Stimulated activated CD8-positive, alpha-beta memory T cell treated with anti-CD3 and anti-CD28 coated beads, Interleukin-15, amount 100 ng/mL, for 24 hours (primary cell): ENCODE measurements around the gene FAM47C.
"Not testable (repeated sequence)": the region's sequence is repeated elsewhere in the genome, so short reads cannot be mapped to it uniquely, and the experiment has no call there.

Experiments
- DNase-seq: peaks from one replicate; pipeline ENCODE4 v3.0.0-alpha.2; 2020; ENCODE audit warnings: low read depth

The FAM47C gene

DNA sequence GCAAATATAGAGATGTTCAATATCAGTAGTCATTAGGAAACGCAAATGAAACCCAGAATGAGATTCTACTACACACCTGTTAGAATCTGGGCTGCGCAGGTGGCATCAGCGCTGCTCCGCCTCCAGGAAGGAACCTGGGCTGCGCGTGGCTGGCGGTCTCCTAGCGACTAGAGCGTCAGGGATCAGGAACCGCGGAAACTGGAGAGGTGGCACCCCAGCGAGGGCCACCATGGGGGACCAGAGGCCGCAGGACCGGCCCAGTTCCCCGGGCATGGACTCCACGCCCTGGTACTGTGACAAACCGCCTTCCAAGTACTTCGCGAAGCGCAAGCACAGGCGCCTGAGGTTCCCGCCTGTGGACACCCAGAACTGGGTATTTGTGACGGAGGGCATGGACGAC is at the start of gene FAM47C:
TSS of gene FAM47C (plus strand) at position 185 of the 400 bp plus-strand sequence. CDS start at position 230, 45 bp downstream.
- DNase-seq, result not testable (repeated sequence)

DNA sequence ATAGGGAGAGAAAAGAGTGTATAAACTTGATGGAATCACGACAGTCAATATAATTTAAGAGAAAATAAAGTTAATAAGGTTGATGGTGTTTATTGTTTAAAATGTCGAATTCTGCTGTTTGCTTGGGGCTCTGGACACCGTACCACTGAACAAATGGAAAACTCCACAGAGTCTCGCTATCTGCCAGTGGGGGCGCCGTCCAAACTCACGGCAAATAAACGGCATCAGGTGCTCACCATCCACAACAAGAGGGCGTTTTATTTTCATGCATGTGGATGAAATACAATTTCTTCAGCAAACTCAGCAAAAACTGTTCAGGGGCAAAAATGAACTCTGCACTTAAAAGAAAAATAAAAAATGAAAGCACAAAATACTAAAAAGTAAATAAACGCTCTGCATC is 46.6 kb upstream of the FAM47C start:
- no peak for DNase-seq

DNA sequence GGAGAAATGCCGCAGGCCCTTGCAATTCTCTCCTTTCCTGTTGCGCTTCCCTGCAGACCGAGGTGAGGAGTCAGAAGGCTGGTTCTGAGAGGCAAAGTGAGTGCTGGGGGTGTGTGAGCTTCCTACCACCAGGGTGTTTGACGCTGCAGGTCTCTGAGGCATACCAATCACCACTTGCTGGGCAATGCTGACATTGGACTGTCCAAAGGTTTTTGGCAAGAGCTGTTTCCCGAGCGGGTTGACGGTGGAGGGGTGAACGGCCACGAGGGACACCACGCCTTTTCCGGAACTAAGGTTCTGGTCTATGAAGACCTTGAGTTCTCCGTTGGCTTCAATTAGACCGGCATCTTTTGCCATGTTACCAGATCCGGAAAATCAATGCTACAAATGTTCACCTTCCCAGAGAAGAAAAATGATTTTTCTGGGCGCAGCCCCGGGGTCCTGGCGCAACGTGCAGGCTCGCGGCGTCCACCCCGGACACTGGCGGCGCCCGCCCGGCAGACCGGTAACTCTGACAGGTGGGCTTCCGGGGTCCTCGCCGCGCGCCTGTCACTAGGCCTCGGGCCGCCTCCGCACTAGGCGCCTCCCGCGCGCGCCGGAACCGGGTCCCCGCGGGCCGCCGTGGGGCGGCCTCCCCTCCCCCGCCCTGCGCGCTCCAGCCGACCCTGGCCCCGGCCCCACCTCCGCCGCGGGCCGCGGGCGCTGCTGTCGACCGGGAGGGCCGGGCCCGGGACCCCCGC is 44.9 kb upstream of the FAM47C start:
- no peak for DNase-seq

DNA sequence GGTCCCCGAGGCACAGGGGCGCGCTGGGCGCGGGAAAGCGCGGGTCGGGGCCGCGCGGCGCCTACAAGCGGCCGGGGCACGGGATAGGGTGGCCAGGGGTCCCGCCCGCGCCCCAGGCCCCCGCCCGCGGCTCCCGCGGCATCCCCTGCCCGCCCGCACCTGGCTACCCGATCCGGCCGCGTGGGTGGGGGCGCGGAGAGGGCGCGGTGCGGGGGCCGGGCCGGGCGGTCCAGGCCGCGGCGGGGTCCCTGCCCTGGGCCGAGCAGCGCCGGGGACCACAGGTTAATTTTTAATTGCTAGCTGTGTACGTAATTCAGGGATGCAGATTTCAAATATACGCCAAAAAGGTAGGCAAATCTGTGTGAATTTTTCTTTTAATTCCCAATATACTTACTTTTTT is 44.3 kb upstream of the FAM47C start:
- DNase-seq, result no peak

DNA sequence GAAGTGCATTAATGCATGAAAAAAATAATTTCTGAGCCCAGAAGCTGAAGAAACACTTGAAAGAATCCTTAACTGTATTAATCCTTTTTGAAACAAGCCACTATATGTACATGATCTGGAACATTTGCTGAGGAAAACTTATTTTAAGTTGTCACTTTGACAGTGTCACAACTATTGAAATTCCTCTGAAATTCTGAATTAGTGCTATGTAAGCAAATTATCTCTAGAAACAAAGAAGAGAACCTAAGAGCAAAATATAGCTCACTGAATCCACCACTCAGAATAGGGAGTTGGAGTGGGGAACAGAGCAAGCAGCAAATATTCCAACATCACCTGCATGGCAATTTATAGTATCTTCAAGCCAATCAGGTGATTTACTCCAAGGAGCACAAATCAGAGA is 34.6 kb upstream of the FAM47C start:
- DNase-seq, result no peak

DNA sequence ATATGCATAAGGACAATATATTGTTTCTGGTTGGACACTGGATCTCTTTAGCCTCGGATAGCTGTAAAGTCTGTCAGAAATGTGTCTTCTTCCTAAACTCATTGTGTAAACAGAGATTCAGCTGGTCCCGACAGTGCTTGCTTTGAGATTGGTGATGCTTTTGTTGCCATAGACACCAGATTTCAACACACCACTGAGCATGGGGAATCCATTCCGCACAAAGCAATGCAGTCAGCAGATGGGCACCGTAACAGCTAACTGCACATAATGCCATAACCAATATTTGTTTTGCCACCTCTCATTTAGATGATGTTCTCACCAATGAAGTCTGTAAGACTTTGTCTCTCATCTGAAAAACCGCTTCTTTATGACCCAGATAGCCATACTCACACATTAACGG is 33.3 kb upstream of the FAM47C start:
- no peak for DNase-seq

DNA sequence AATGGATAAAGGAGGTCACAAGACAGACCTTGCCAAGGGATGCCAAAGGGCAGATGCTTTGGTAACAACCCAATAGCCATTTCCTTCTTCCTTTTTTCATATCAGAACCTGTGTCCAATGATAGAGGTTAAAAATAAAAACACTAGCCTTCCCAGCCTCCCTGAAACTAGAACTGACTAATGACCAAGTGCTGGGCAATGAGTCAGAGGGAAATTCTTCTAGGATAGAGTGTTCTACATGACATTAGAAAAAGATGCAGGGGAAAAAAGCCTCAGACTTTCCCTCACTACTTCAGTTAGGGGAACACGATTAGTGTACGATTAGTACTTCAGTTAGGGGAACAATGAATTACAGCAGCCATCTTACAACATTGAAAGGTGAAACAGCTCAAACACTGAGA is 29.3 kb upstream of the FAM47C start:
- DNase-seq, result no peak

DNA sequence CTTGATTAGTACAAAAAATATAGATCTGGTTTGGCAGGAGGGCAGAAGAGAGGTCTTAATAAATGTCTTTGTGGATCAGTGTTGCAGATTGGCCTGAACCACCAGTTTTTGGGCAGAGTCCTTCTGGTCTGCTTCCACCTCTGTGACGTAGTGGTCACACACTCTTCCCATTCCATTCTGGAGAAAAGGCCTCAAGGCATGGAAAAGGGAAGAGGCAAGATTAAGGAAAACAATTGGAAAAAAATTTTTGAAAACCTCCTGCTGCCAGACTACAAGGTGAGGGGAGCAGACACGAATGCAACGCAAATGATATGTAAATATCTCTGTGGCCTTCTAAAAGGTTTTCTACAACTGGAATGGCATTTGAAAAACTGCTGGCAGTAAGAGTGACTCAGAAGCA is 24.3 kb upstream of the FAM47C start:
- DNase-seq, result no peak

DNA sequence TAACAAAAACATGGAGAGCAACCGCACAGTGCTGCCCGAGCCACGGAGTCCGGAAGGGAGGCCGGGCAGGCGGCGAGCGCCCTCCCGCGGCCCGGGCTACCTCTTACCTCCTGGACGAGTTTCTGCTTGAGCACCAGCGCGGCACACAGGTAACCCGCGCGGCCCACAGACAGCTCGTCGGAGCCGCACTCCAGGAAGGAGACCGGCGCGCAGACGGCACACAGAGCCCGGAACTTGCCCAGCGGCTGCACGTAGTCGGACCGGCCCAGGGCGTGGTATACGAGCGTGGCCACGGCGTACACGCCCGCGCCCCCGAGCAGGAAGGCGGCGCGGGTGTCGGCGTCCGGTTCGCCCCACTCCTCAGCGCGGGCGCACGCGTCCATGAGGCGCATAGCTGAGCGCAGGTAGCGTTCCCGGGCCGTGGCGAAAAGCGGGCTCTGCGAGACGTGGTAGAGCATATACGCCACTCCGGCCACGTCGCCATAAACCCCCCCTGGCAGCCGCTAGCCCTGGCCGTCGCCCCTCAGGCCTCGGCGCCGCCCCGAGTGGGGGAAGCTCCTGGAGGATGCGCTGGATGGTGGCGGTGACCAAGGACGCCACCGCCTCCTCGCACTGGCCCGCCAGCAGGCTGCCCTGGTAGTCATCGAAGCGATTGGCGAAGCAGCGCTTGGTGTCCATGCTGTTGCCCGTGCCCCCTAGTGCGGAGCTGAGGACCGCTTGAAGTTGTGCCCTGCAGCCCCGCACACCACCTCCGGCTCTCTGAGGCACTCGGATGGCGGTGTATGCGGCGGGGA is 22.6 kb upstream of the FAM47C start:
- not testable (repeated sequence) for DNase-seq

DNA sequence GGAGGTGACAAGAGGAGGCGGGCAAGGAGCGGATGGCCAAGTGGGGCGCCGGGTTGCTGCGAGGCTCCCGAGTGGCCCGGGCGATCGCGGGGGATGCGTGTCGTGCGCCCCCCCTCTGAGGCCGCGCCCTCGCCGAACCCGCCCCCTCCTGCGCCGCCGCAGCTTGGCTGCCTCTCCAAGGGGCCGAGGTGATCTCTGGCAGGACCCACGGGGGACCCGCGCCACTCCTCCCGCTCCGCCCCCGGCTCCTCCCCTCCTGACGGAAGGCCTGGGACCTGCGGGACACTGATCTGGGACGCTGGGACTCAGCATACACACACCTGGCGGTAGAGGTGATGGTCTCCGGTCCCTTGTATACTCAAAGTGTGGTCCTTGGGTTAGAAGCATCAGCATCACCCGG is 21.9 kb upstream of the FAM47C start:
- DNase-seq, result no peak

DNA sequence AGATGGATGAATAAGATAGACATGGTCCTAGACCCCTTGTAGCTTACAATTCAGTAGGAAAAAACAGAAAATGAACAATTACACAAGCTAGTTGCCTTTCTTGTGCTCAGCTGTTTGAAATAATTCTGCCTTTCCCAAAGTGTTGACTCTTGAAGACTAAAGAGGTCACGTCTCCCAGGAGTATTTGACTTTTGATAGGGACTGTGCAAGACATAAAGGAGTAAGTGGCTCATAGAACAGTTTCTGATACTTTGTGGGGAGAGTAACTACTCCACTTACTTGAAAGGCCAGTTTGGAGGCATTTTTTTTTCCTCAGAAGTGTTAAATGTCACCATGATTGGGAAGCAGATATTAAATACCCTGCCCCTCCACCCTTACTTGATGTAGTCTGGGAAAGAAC is 21.0 kb upstream of the FAM47C start:
- DNase-seq, result not testable (repeated sequence)

DNA sequence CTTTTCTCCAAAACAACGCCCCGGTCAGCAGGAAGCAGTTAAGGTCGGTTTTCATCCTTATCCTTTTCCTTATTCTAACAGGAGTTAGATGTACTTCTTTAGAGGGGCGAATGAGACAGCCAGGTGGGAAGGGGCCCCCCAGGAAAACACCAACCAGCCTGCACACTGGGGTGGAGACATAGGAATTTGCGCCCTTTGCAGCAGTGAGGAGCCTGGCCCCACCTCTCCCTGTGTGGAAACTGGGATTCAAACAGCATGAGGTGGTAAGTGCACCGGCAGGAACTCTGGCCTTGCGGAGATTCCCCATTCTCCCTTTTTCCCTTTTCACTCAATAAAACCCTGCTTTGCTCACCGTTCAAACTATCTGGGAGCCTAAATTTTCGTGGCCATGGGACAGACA is 8.0 kb upstream of the FAM47C start:
- no peak for DNase-seq

DNA sequence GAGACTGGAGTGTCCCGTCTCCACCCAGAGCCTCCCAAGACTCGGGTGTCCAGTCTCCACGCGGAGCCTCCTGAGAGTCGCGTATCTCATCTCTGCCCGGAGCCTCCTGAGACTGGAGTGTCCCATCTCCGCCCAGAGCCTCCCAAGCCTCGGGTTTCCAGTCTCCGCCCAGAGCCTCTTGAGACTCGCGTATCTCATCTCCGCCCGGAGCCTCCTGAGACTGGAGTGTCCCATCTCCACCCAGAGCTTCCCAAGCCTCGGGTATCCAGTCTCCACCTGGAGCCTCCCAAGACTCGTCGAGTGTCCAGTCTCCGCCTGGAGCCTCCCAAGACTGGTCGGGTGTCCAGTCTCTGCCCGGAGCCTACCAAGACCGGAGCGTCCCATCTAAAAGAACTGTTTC is 2.3 kb downstream of the FAM47C start:
- DNase-seq, result no peak

DNA sequence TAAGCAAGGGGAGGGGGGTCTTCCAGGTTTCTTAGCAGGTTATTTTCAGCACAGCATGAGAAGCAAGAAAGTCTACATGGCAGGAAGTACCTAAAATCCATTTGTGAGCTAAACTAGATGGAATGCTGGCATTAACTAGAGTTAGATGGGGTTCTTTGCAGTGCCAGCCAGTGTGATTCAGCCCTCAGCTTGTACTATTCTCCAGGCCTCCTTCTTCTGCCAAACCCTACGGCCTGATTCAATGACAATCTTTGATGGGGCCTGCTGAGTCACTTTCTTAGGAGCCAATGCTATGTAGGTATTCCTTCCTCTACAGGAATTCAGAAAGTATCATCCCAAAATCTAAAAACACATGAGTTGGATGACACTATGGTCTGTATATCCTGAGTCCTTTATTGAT is 26.1 kb downstream of the FAM47C start:
- DNase-seq, result not testable (repeated sequence)

DNA sequence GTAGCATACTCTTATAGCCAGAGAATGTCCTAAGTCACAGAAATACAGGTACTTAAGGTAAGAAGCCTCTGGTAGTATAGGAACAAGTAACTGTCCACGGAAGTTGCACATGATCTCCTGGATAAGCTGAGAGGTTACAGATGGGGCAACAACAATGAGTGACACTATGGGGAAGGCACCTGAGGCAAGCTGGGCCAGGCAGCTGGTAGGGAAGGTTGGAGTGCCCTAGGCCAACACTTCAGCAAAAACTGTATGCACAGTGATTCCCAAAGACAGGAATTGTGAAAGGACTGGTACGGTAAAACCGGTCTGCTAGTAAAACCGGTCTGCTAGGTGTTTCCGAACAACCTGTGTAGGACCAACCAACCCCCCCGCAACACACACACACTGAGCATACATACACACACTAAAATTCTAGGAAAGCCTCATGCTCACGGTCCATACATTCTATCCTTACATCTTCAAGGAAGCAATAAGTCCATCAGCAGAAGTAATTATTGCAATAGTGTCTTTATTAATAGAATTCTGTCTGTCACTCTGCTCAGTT is 28.6 kb downstream of the FAM47C start:
- DNase-seq, result not testable (repeated sequence)

DNA sequence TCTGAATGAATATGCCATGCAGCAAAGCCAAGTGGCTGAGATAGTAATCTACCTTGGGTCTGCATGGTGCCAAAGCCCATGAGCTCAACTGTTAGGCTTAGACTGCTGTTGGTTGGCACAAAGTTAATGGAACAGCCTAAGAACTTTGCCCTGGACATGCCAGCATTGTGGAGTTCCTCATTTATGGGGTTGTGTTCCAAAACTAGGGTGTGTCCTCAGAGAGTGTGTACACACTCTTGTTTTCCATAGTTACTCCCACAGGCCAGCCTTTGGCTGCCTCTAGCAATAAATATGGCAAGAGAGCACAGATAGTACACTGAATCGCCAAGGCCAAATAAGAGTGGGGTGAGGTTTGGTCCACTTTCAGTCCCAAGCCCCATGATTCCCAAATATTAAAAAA is 30.6 kb downstream of the FAM47C start:
- not testable (repeated sequence) for DNase-seq

DNA sequence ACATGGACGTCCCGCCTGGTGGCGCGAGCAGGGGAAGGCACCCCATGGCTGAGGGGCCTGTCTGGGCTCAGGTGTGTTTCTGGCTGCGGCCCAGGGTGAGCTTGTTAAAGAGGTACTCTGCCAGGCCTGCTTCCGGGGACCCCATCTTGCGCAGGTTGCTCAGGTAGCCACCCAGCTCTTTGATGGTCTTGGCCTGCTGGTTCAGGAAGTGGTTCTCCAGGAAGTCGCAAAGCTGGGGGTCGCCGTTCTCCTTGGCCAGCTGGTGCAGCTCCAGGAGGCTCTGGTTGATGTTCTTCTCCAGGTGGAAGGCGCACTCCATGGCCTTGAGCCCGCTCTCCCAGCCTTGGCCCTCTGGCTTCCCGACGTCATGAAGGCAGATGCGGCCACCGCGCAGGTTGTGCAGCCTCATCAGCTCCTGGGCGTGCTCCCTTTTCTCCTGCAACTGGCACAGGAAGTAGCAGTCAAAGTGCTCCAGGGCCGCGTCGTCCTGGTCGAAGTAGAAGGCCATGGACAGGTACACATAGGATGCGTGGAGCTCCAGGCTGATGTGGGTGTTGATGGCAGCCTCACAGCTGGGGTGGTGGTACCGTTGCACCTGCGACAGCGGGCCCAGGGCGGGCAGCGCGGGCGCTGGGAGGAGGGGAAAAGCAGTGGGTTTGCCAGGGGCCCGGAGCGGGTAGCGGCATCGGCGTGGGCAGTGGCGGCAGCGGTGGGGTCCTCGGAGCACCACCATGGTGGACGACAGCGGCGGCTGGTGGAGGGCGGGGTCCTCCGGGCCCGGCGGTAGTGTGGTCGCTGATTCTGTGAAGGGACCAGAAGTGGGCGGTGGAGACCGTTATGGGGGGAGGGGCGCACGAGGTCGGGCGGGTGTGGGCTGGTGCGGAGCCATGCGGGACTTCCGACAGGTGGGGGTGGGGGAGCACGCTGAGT is 35.1 kb downstream of the FAM47C start:
- DNase-seq, result not testable (repeated sequence)

DNA sequence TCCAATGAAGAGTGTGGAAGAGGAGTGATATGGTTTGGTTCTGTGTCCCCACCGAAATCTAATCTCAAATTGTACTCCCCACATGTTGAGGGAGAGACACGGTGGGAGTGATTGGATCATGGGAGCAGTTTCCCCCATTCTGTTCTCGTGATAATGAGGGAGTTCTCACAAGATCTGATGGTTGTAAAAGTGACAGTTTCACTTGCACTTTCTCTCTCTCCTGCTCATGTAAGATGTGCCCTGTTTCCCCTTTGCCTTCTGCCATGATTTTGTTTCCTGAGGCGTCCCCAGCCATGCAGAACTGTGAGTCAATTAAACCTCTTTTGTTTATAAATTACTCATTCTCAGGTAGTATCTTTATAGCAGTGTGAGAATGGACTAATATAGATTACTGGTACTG is 39.6 kb downstream of the FAM47C start:
- no peak for DNase-seq

DNA sequence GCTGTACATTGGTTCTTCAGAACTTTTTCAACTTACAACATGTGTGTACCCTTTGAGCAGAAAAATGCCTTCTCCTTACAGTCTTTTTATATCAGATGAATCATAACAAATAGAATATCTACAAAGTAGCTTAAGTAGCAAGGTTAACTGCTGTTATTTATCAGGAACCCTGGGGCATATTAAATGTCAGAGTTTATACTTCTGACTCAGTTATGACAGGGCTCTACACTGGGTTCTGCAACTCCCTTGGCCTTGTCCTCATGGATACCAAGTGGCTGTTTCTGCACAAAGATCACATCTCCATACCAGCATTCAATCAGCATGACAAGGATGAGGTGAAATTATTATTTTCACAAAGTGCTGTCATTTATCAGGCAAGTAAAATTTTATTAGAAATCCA is 49.4 kb downstream of the FAM47C start:
- not testable (repeated sequence) for DNase-seq

DNA sequence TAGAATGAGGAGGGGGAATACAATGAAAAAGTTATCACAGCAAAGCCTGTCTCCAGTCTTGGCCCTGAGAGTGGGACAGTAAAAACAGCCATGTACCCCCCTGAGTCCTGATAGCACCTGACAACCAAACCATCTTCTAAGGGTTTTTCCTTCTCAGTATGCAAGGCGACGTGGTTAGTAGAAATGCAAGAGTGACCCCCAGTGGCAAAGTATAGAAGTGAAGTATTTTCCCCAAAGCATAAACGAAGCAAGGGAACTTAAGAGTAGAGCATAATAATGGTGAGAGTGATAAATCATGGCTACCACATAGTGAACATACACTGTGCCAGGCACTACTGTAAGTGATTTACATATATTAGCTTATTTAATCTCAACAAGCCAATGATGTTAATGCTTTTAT is 52.8 kb downstream of the FAM47C start:
- DNase-seq, result no peak
